ENCODE measurements around the gene KCNG2.

KCNG2 gene

DNA sequence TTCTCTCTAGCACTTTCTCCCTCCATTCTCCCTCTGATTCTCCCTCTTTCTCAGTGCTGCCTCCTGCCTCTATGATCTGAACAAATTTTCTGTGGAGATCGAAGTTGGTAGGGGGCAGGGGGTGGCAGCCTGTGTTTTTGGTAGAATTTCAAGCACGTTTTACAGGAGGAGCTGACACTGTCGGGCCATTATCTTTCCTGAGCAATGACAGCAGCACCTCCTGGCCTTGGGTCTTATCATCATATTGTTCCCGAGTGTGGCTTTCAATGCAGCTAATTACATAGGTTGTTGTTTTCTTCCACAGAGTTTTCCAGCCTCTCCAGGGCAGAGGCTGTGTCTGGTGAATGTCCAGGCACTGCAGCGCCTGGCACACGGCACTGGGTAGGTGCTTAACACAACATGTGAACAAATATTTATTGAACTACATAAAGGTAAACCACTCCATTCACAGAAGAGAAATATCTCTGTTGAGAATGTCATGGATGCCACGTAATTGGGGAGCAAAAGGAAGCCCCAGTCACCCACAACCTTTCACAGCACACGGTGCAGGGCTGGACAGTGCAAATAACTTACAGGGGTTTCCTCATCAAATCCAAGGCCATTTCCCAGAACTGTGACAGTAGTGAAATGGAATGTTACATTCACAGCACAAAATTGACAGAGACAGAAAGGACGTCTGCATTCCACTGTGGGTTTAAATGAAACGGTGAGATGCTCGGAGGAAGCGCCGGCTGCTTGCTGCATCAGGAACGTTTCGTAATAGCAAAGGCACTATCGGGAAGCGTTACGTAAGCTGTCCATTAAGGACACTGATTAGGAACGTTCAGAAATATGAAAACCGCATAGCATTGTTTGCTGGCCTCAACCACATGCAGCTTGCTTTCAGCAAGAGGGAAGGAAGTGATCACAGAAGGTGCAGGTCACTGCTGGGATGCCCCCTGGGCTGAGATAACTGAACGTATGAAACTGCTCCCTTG lies 6.5 kb upstream of the KCNG2 start:
- Histone ChIP-seq H3K27ac (peak overlapping the region in 10 of 11 experiments; percentile 38 to 85 (median 69); a peak in 19 of 22 replicates), H3K4me3 (peak overlapping the region in 8 of 10 experiments; percentile 5 to 58 (median 36); a peak in 13 of 20 replicates), H3K9me3 (replicated peaks in 1 of 11) (0 out of 22 replicates have a peak, but pooled peaks cover 0 to 6% (median 0%) of the 10 kb centered on the region in 11 experiments), H3K36me3 (no peaks in the 10 kb centered on the region), H3K4me1 (peaks cover 57 to 100% (median 86%) of the 10 kb centered on the region in 10 experiments), H3K4me2 (peak overlapping the region; percentile 64 to 99 (median 88)), H3K27me3 (peaks cover 60 to 99% (median 87%) of the 10 kb centered on the region in 11 experiments), H4K20me1 (peaks cover 0 to 46% (median under 1%) of the 10 kb centered on the region in 11 experiments; a peak in 10 of 22 replicates), H3K9ac (peak overlapping the region in 10 of 11 experiments; percentile 16 to 70 (median 54); a peak in 16 of 22 replicates)
- TF ChIP-seq Cebpa-rat (IDR thresholded peaks at IDR 0.05) = peak; percentile 63 to 98 (median 94); a peak in 20 of 22 replicates

- no peaks in the 10 kb centered on the region for H3K36me3 ChIP-seq
- 0 out of 22 replicates have a peak, but pooled peaks cover 0 to 6% (median 0%) of the 10 kb centered on the region in 11 experiments for H3K9me3 ChIP-seq (replicated peaks in 1 of 11)
- H3K27ac ChIP-seq = peak overlapping the region in 10 of 11 experiments; percentile 8 to 85 (median 68); a peak in 20 of 22 replicates
- peaks cover 68 to 100% (median 86%) of the 10 kb centered on the region in 10 experiments for H3K4me1 ChIP-seq
- peak overlapping the region in 9 of 11 experiments; percentile 24 to 70 (median 51); a peak in 17 of 22 replicates for H3K9ac ChIP-seq
- H3K4me2 ChIP-seq = peak overlapping the region; percentile 64 to 99 (median 88)
- no peak for TF ChIP-seq Cebpa-rat (IDR thresholded peaks at IDR 0.05)
- H3K27me3 ChIP-seq = peaks cover 60 to 99% (median 87%) of the 10 kb centered on the region in 11 experiments
- H4K20me1 ChIP-seq = peaks cover 0 to 48% (median 11%) of the 10 kb centered on the region in 11 experiments; a peak in 19 of 22 replicates
- peak overlapping the region in 8 of 10 experiments; percentile 1 to 58 (median 36); a peak in 13 of 20 replicates for H3K4me3 ChIP-seq
Measured at GRCh38 chr18:79792096-79792987, 5.4 kb upstream of the KCNG2 start.

GRCh38 chr18:79792988-79793355 lies 4.8 kb upstream of the KCNG2 start:
- Histone ChIP-seq H3K4me2 (peak overlapping the region; percentile 64 to 99 (median 88)), H3K9ac (peak overlapping the region in 3 of 11 experiments; percentile 46 to 70 (median 70); a peak in 3 of 22 replicates), H3K27ac (peak overlapping the region in 6 of 11 experiments; percentile 67 to 85 (median 78); a peak in 11 of 22 replicates), H4K20me1 (peaks cover 0 to 46% (median 14%) of the 10 kb centered on the region in 11 experiments; a peak in 19 of 22 replicates), H3K9me3 (replicated peaks in 1 of 11) (0 out of 22 replicates have a peak, but pooled peaks cover 0 to 4% (median 0%) of the 10 kb centered on the region in 11 experiments), H3K4me3 (no peak overlapping the region), H3K36me3 (no peaks in the 10 kb centered on the region), H3K27me3 (peaks cover 59 to 99% (median 86%) of the 10 kb centered on the region in 11 experiments), H3K4me1 (peaks cover 70 to 98% (median 84%) of the 10 kb centered on the region in 10 experiments)
- no peak for TF ChIP-seq Cebpa-rat (IDR thresholded peaks at IDR 0.05)

- no peaks in the 10 kb centered on the region for H3K36me3 ChIP-seq
- peaks cover 0 to 49% (median 30%) of the 10 kb centered on the region in 11 experiments; a peak in 20 of 22 replicates for H4K20me1 ChIP-seq
- H3K4me3 ChIP-seq = no peak overlapping the region
- peak overlapping the region in 6 of 11 experiments; percentile 25 to 97 (median 92); a peak in 9 of 22 replicates for H3K4me2 ChIP-seq
- no peak overlapping the region; a peak in 2 of 22 replicates for H3K27ac ChIP-seq
- TF ChIP-seq Cebpa-rat (IDR thresholded peaks at IDR 0.05) = no peak
- H3K9ac ChIP-seq = no peak overlapping the region
- H3K4me1 ChIP-seq = peaks cover 78 to 97% (median 89%) of the 10 kb centered on the region in 10 experiments
- peaks cover 59 to 99% (median 86%) of the 10 kb centered on the region in 11 experiments for H3K27me3 ChIP-seq
- no peaks in the 10 kb centered on the region for H3K9me3 ChIP-seq (replicated peaks in 1 of 11)
Measured at GRCh38 chr18:79794846-79795245, 2.9 kb upstream of the KCNG2 start.

DNA sequence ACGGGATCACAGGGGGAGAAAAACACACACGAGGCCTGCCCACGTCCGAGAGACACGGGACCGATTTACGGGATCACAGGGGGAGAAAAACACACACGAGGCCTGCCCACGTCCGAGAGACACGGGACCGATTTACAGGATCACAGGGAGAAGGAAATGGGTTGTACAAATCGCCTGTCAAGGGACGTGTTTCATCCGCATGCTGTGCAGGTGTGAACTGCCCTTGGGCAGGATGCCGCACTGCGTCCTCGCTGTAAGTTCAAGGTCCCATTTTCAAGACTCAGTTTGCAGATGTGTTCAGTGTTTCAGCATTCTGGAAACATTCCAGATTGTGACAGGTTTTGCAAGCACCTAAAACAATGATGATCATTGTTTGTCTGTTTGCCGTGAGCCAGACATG lies 2.3 kb upstream of the KCNG2 start:
- H3K27ac ChIP-seq = peak overlapping the region in 2 of 11 experiments; percentile 21 to 31; a peak in 2 of 22 replicates
- TF ChIP-seq Cebpa-rat (IDR thresholded peaks at IDR 0.05) = no peak
- H3K4me1 ChIP-seq = peaks cover 76 to 95% (median 87%) of the 10 kb centered on the region in 10 experiments
- H3K9me3 ChIP-seq (replicated peaks in 1 of 11) = no peaks in the 10 kb centered on the region
- peak overlapping the region in 1 of 11 experiments; percentile 13; a peak in 2 of 22 replicates for H3K9ac ChIP-seq
- H3K4me2 ChIP-seq = peak overlapping the region; percentile 65 to 99 (median 95)
- peak overlapping the region in 1 of 10 experiments; percentile 11; a peak in 1 of 20 replicates for H3K4me3 ChIP-seq
- H3K36me3 ChIP-seq = no peaks in the 10 kb centered on the region
- peaks cover 0 to 48% (median 29%) of the 10 kb centered on the region in 11 experiments; a peak in 20 of 22 replicates for H4K20me1 ChIP-seq
- peaks cover 59 to 99% (median 86%) of the 10 kb centered on the region in 11 experiments for H3K27me3 ChIP-seq

- peak overlapping the region in 2 of 10 experiments; percentile 8 to 11; a peak in 4 of 20 replicates for H3K4me3 ChIP-seq
- peaks cover 0 to 46% (median 29%) of the 10 kb centered on the region in 11 experiments; a peak in 20 of 22 replicates for H4K20me1 ChIP-seq
- no peaks in the 10 kb centered on the region for H3K9me3 ChIP-seq (replicated peaks in 1 of 11)
- H3K27ac ChIP-seq = peak overlapping the region in 2 of 11 experiments; percentile 21 to 31; a peak in 2 of 22 replicates
- peak overlapping the region in 3 of 11 experiments; percentile 2 to 13 (median 9); a peak in 3 of 22 replicates for H3K9ac ChIP-seq
- H3K4me2 ChIP-seq = peak overlapping the region; percentile 65 to 99 (median 95)
- no peak for TF ChIP-seq Cebpa-rat (IDR thresholded peaks at IDR 0.05)
- H3K36me3 ChIP-seq = no peaks in the 10 kb centered on the region
- peaks cover 70 to 89% (median 82%) of the 10 kb centered on the region in 10 experiments for H3K4me1 ChIP-seq
- H3K27me3 ChIP-seq = peaks cover 60 to 99% (median 86%) of the 10 kb centered on the region in 11 experiments
Measured at GRCh38 chr18:79796016-79796415, 1.7 kb upstream of the KCNG2 start.

DNA sequence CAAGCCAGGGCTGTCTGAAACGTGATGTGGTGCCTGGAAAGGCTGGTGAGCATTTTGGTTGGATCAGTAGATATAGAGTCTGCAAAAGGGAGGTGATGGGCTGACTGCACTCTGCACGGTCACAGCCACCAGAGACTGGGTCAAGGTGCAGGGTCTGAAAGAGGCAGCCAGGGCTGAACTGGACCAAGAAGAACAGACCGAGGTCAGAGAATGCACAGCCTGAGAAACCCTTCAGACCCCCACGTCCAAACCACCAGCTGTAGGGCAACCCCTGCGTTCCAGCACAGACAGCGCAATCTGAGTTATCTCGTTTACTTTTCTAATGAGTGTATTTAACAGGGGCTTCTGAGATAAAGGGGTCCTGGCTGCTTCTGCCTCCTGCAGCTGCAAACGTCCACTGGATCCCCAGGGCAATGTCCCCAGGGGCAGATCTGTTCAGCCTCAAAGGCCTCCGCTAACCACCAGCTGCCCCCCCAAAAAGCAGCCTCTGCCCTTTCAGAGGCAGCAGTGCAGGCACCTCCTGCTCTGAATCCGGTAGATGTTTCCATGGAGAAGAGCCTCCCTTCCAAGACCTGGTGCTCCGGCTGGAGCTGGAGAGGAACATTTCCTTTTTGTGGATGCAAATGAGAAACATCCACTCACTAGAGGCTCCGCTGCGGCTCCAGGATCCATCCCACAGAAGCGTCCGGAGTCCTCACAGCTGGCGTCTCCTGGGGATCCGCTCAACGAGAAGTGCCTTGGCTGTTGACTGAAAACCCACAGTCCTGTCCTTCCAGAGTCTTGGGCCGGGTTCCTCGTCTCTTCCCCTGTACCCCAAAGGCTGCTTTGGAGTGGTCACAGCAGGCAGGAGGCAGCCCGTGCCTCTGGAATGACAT lies 970 bp upstream of the KCNG2 start:
- H3K27ac ChIP-seq = peak overlapping the region in 2 of 11 experiments; percentile 12 to 42; a peak in 3 of 22 replicates
- H3K36me3 ChIP-seq = no peaks in the 10 kb centered on the region
- H3K4me2 ChIP-seq = peak overlapping the region; percentile 83 to 99 (median 95)
- H4K20me1 ChIP-seq = peaks cover 0 to 49% (median 29%) of the 10 kb centered on the region in 11 experiments; a peak in 19 of 22 replicates
- TF ChIP-seq Cebpa-rat (IDR thresholded peaks at IDR 0.05) = no peak
- peaks cover 61 to 96% (median 81%) of the 10 kb centered on the region in 11 experiments for H3K27me3 ChIP-seq
- H3K9ac ChIP-seq = peak overlapping the region in 6 of 11 experiments; percentile 0 to 45 (median 22); a peak in 7 of 22 replicates
- H3K4me3 ChIP-seq = peak overlapping the region in 9 of 10 experiments; percentile 34 to 70 (median 55); a peak in 14 of 20 replicates
- no peaks in the 10 kb centered on the region for H3K9me3 ChIP-seq (replicated peaks in 1 of 11)
- H3K4me1 ChIP-seq = peaks cover 63 to 82% (median 74%) of the 10 kb centered on the region in 10 experiments
